Peyer's patch (tissue), 4 donors: ENCODE results near the gene SRRT. TPM values are rescaled to one million over a fixed set of nuclear protein-coding genes. Genes with fewer than 3 reads are reported as not detected.

Source experiments
- DNase-seq, 3 donors: peaks; one replicate each; pipeline ENCODE4 v3.0.0-alpha.2; 2017 to 2019
- H3K27ac ChIP-seq, 4 donors: fragments of 200-600 bp; sonication (generic); one replicate each; pipeline ENCODE4 v1.5.1; 2016 to 2019
- H3K27me3 ChIP-seq, 2 donors: fragments of 200-600 bp; sonication (generic); one replicate each; pipeline ENCODE4 v1.5.1; 2019
- H3K36me3 ChIP-seq, 3 donors: fragments of 200-600 bp; sonication (generic); one replicate each; pipeline ENCODE4 v1.5.1; 2016 to 2019
- H3K4me1 ChIP-seq, 4 donors: fragments of 200-600 bp; sonication (generic); one replicate each; pipeline ENCODE4 v1.5.1; 2016 to 2019
- H3K4me3 ChIP-seq, 4 donors: fragments of 200-600 bp; sonication (generic); 1 replicate in 3 of 4; 2 replicates in 1 of 4; pipeline ENCODE4 v1.5.1; 2016 to 2019; ENCODE audit warnings: mild to moderate bottlenecking in 1 of 4
- H3K9me3 ChIP-seq, 4 donors: fragments of 200-600 bp; sonication (generic); one replicate each; pipeline ENCODE4 v1.5.1; 2016 to 2019; ENCODE audit warnings: mild to moderate bottlenecking in 1 of 4
- POLR2A ChIP-seq, 2 donors: fragments of 450-650 bp; IDR thresholded peaks; one replicate each; pipeline ENCODE4 v1.5.1; 2017; ENCODE audit warnings: antibody characterized with exemption in 2 of 2, mild to moderate bottlenecking in 2 of 2, moderate library complexity in 2 of 2
- total RNA-seq, 4 donors: library from RNA; depleted of rRNA; stranded (reverse); fragments of >200 nt; gene quantifications; one replicate each; pipeline ENCODE4 v1.1.0, GENCODE V29; 2016
- TF ChIP-seq, protein P1 (sequence below), 6 experiments: fragments of 450-650 bp in 4 of 6; fragments of 200-600 bp in 2 of 6; sonication (generic) in 1 of 6; IDR thresholded peaks; one replicate each; pipeline ENCODE4 v1.5.1; 2017 to 2019; ENCODE audit warnings: antibody characterized with exemption in 6 of 6, mild to moderate bottlenecking in 3 of 6, moderate library complexity in 1 of 6

SRRT gene
- total RNA-seq, 4 donors from 2014 or later: 60.9 to 272 (median 113) TPM

DNA sequence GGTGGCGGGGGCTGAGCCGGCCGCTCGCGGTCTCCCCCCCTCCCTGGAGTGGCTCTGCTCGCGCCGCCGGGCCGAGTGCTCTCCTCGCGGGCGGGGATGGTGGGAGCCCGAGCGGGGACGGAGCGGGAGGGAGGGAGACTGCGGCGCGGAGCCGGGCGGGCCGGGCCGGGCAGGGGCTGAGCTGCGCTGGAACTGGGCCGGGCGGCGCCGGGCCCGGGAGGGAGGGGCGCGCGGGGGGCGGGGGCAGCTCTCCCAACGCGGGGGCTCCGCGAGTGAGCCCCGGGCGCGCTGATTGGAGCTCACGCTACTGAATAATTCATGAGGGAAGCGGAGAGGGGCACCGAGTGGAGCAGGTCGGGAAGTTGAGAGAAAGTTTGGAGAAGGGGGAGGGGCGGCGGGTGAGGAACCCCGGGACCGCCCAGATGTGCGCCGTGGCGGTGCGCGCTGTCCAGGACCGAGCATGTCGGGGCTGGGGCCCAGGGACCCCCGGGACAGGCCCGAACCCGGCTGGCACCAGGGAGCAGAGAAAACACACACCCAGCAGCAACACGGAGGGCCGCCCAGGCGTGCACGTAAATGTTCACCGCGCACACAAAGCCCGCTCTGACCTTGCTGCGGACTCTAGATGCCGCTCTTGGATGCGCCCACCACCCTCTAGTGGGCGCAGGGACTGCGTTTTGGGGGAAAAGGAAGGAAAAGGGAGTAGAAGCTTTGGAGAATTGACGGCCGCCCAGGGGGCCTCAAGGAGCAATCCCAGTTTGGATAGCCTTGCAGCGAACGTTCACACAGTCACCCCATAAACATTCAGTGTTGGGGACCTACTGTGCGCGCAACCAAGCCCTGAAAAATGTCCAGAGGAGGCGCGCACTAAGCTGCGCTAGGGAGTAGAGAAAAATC is 47.3 kb upstream of the SRRT start, which contains the start of gene EPHB4:
EPHB4 (minus strand) TSS at position 194 of the 897 bp plus-strand sequence. CDS start 493 bp downstream, outside the sequence.
- H3K27me3 ChIP-seq: no peaks in the 10 kb centered on the region
- peaks cover 0 to 10% (median 0%) of the 10 kb centered on the region in 3 donors for H3K36me3 ChIP-seq
- no peak for TF ChIP-seq POLR2A (IDR thresholded peaks at IDR 0.05)
- TF ChIP-seq, protein P1, sequence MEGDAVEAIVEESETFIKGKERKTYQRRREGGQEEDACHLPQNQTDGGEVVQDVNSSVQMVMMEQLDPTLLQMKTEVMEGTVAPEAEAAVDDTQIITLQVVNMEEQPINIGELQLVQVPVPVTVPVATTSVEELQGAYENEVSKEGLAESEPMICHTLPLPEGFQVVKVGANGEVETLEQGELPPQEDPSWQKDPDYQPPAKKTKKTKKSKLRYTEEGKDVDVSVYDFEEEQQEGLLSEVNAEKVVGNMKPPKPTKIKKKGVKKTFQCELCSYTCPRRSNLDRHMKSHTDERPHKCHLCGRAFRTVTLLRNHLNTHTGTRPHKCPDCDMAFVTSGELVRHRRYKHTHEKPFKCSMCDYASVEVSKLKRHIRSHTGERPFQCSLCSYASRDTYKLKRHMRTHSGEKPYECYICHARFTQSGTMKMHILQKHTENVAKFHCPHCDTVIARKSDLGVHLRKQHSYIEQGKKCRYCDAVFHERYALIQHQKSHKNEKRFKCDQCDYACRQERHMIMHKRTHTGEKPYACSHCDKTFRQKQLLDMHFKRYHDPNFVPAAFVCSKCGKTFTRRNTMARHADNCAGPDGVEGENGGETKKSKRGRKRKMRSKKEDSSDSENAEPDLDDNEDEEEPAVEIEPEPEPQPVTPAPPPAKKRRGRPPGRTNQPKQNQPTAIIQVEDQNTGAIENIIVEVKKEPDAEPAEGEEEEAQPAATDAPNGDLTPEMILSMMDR (IDR thresholded peaks at IDR 0.05): no peak
- H3K4me3 ChIP-seq: peak within 1 kb of the TSS; percentile 33 to 89 (median 64)
- DNase-seq: peak; percentile 35 to 78 (median 78)
- peaks cover 0 to 43% (median 7%) of the 10 kb centered on the region in 4 donors for H3K4me1 ChIP-seq
- H3K27ac ChIP-seq: peak within 1 kb of the TSS; percentile 51 to 87 (median 72)
- H3K9me3 ChIP-seq: peaks cover 0 to 4% (median 0%) of the 10 kb centered on the region in 4 donors

DNA sequence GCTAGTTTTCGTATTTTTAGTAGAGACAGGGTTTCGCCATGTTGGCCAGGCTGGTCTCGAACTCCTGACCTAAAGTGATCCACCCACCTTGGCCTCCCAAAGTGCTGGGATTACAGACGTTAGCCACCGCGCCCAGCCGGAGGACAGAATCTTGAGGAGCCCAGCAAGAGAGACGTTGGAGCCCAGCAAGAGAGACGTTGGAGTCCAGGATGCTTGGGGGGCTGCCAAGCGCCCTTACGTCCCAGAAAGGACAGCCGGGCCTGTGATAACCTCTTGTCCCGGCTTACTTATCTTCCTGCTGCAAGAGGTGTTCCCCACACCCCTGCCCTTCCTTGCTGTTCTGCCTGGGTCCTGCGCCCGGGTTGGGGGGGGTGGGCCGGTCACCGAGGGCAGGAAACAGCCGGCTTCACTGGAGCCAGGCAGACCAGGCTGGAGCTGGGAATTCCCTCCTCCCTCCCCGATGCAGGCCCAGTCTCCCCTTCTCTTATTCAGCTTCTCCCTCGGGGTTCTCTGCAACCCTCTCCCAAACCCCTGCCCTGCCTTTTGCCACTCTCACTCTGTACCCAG is 45.7 kb upstream of the SRRT start:
- no peak for DNase-seq
- no peaks in the 10 kb centered on the region for H3K27me3 ChIP-seq
- H3K4me3 ChIP-seq: no peak overlapping the region
- TF ChIP-seq, protein P1 (IDR thresholded peaks at IDR 0.05): no peak
- no peak for TF ChIP-seq POLR2A (IDR thresholded peaks at IDR 0.05)
- peak overlapping the region in 2 of 4 donors; percentile 25 to 35 for H3K27ac ChIP-seq
- H3K4me1 ChIP-seq: peaks cover 0 to 43% (median 7%) of the 10 kb centered on the region in 4 donors
- peaks cover 0 to 4% (median 0%) of the 10 kb centered on the region in 4 donors for H3K9me3 ChIP-seq
- H3K36me3 ChIP-seq: no peaks in the 10 kb centered on the region

DNA sequence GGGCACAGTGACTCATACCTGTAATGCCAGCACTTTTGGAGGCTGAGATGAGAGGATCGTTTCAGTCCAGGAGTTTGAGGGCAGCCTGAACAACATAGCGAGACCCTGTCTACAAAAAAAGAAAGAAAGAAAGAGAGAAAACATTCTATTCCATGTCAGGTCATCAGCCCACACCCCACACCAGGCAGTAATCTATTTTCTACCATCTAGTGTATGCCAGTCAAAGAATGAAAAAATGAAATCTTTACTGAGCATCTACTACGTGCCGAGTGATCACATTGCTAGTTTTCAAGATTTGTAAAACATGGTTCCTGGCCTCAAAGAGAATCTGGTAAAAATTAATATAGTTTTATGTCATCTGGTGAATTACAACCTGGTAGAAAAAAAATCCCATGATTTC is 44.5 kb upstream of the SRRT start:
- no peak for DNase-seq

DNA sequence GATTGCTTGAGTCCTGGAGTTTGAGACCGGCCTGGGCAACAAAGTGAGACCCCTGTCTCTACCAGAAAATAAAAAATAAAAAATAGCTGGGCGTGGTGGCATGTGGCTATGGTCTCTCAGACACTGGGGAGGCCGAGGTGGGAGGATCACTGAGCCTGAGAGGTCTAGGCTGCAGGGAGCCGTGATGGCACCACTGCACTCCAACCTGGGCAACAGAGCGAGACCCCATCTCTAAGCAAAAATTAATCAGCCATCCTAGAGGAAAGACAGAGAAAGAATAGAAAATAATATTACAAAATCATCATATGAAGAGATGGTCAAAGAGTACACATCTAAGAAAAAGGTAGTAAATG is 42.6 kb upstream of the SRRT start:
- H3K4me3 ChIP-seq: no peak overlapping the region
- H3K27me3 ChIP-seq: no peaks in the 10 kb centered on the region
- H3K4me1 ChIP-seq: peaks cover 0 to 33% (median 8%) of the 10 kb centered on the region in 4 donors

More for the DNA sequence above, 44.5 kb upstream of the SRRT start:
- H3K9me3 ChIP-seq: peaks cover 0 to 4% (median 0%) of the 10 kb centered on the region in 4 donors
- H3K4me3 ChIP-seq: no peak overlapping the region
- no peaks in the 10 kb centered on the region for H3K36me3 ChIP-seq
- no peak overlapping the region for H3K27ac ChIP-seq
- no peaks in the 10 kb centered on the region for H3K27me3 ChIP-seq
- no peak for TF ChIP-seq POLR2A (IDR thresholded peaks at IDR 0.05)
- TF ChIP-seq, protein P1 (IDR thresholded peaks at IDR 0.05): no peak
- H3K4me1 ChIP-seq: peaks cover 0 to 34% (median 7%) of the 10 kb centered on the region in 4 donors

More for the DNA sequence above, 42.6 kb upstream of the SRRT start:
- no peak for DNase-seq
- Histone ChIP-seq H3K36me3 (no peaks in the 10 kb centered on the region), H3K27ac (peak overlapping the region in 1 of 4 donors; percentile 25), H3K9me3 (peaks cover 0 to 4% (median 0%) of the 10 kb centered on the region in 4 donors)
- no peak for TF ChIP-seq POLR2A (IDR thresholded peaks at IDR 0.05)
- TF ChIP-seq, protein P1 (IDR thresholded peaks at IDR 0.05): no peak
